HG03432 (cell line): ENCODE data around the gene MYRIP.

Experiments used
- ATAC-seq: cut with Tn5 transposase; IDR thresholded peaks from one replicate; pipeline ENCODE4 v1.9.1; 2021; ENCODE audit warnings: mild to moderate bottlenecking, moderate library complexity; ENCODE audit not compliant: unreplicated experiment

MYRIP gene

GRCh38 chr3:40173227-40173721, 363.9 kb downstream of the MYRIP start:
- no peak for ATAC-seq

- ATAC-seq = no peak
Observed at GRCh38 chr3:40178012-40178594, 368.7 kb downstream of the MYRIP start.

- peak; percentile 67 for ATAC-seq
Observed at GRCh38 chr3:40179016-40179415, 369.6 kb downstream of the MYRIP start.

GRCh38 chr3:40181182-40181581, 371.8 kb downstream of the MYRIP start:
- no peak for ATAC-seq

- peak; percentile 65 for ATAC-seq
Observed at GRCh38 chr3:40185029-40185695, 375.8 kb downstream of the MYRIP start.

GRCh38 chr3:40186508-40186907, 377.1 kb downstream of the MYRIP start:
- ATAC-seq = no peak

- ATAC-seq = peak; percentile 73
Observed at GRCh38 chr3:40187945-40188344, 378.5 kb downstream of the MYRIP start.

- ATAC-seq = no peak
Observed at GRCh38 chr3:40189118-40189517, 379.7 kb downstream of the MYRIP start.

- ATAC-seq = no peak
Observed at GRCh38 chr3:40190056-40190455, 380.6 kb downstream of the MYRIP start.

GRCh38 chr3:40191251-40191650, 381.8 kb downstream of the MYRIP start:
- no peak for ATAC-seq

GRCh38 chr3:40191850-40192448, 382.5 kb downstream of the MYRIP start:
- ATAC-seq = peak; percentile 64

GRCh38 chr3:40192628-40193027, 383.2 kb downstream of the MYRIP start:
- ATAC-seq = no peak

- no peak for ATAC-seq
Observed at GRCh38 chr3:40196966-40197365, 387.6 kb downstream of the MYRIP start.

- ATAC-seq = no peak
Observed at GRCh38 chr3:40200692-40201316, 391.4 kb downstream of the MYRIP start.

- no peak for ATAC-seq
Observed at GRCh38 chr3:40201770-40202169, 392.4 kb downstream of the MYRIP start.

GRCh38 chr3:40206522-40206921, 397.1 kb downstream of the MYRIP start:
- ATAC-seq = no peak

- ATAC-seq = no peak
Observed at GRCh38 chr3:40207796-40208195, 398.4 kb downstream of the MYRIP start.

GRCh38 chr3:40208251-40208650, 398.8 kb downstream of the MYRIP start:
- ATAC-seq = no peak

- no peak for ATAC-seq
Observed at GRCh38 chr3:40211579-40211978, 402.2 kb downstream of the MYRIP start.

- no peak for ATAC-seq
Observed at GRCh38 chr3:40213556-40213955, 404.1 kb downstream of the MYRIP start.

- ATAC-seq = no peak
Observed at GRCh38 chr3:40215015-40215414, 405.6 kb downstream of the MYRIP start.

- no peak for ATAC-seq
Observed at GRCh38 chr3:40216471-40216870, 407.1 kb downstream of the MYRIP start.
